Common myeloid progenitor, CD34-positive (primary cell): ENCODE data around the gene SUN3.
"Not testable (repeated sequence)": the region's sequence is repeated elsewhere in the genome, so short reads cannot be mapped to it uniquely, and the experiment has no call there.

Source experiments
- CTCF ChIA-PET: fragments of 350-600 bp; sonication (Branson Sonifier 250); formaldehyde crosslinking; loops from one replicate; lab custom pipeline; 2021; ENCODE audit warnings: antibody characterized with exemption; lab: Charles Lee
- POLR2A ChIA-PET: fragments of 350-600 bp; sonication (Branson Sonifier 250); formaldehyde crosslinking; loops from one replicate; lab custom pipeline; 2021; ENCODE audit warnings: antibody characterized with exemption; lab: Charles Lee
- DNase-seq, 3 donors: peaks; one replicate each; pipeline versions ENCODE4 v3.0.0 to v3.0.0-alpha.2; 2013
- H3K27ac ChIP-seq, 2 experiments: 1 replicate in 1 of 2; 2 replicates in 1 of 2; pipeline ENCODE4 v1.7.0; 2013; ENCODE audit warnings: inconsistent platforms in 2 of 2, low read length in 2 of 2, mild to moderate bottlenecking in 2 of 2, low read depth in 1 of 2, moderate library complexity in 1 of 2; ENCODE audit not compliant: severe bottlenecking in 2 of 2, insufficient read depth in 1 of 2, poor library complexity in 1 of 2
- H3K27me3 ChIP-seq, 5 experiments: replicated peaks in 2 of 5; 1 replicate in 3 of 5; 2 replicates in 2 of 5; pipeline versions ENCODE4 v1.6.1 to v1.7.0; 2013; ENCODE audit warnings: low read length in 4 of 5, mild to moderate bottlenecking in 2 of 5, moderate library complexity in 2 of 5, inconsistent platforms in 1 of 5; ENCODE audit not compliant: insufficient read depth in 5 of 5, control insufficient read depth in 4 of 5
- H3K36me3 ChIP-seq, 4 experiments: 1 replicate in 2 of 4; 2 replicates in 2 of 4; pipeline versions ENCODE4 v1.6.1 to v1.7.0; 2013; ENCODE audit warnings: low read length in 3 of 4, control low read depth in 1 of 4, mild to moderate bottlenecking in 1 of 4; ENCODE audit not compliant: control insufficient read depth in 4 of 4, insufficient read depth in 4 of 4
- H3K4me1 ChIP-seq, 4 experiments: 1 replicate in 3 of 4; 2 replicates in 1 of 4; pipeline versions ENCODE4 v1.6.1 to v1.7.1; 2013; ENCODE audit warnings: low read length in 3 of 4, mild to moderate bottlenecking in 3 of 4, control low read depth in 1 of 4, inconsistent platforms in 1 of 4, moderate library complexity in 1 of 4; ENCODE audit not compliant: control insufficient read depth in 4 of 4, insufficient read depth in 4 of 4; ENCODE audit errors: control extremely low read depth in 1 of 4
- H3K4me3 ChIP-seq, 7 experiments: 1 replicate in 4 of 7; 2 replicates in 3 of 7; pipeline versions ENCODE4 v1.5.1 to v1.7.0; 2013; ENCODE audit warnings: mild to moderate bottlenecking in 7 of 7, low read length in 6 of 7, moderate library complexity in 6 of 7, inconsistent platforms in 2 of 7, low read depth in 2 of 7, control low read depth in 1 of 7; ENCODE audit not compliant: insufficient read depth in 4 of 7, control insufficient read depth in 1 of 7; ENCODE audit errors: extremely low read depth in 1 of 7
- H3K9me3 ChIP-seq, 5 experiments: 1 replicate in 4 of 5; 2 replicates in 1 of 5; pipeline versions ENCODE4 v1.6.1 to v1.7.1; 2013; ENCODE audit warnings: low read length in 4 of 5, mild to moderate bottlenecking in 2 of 5, inconsistent platforms in 1 of 5, low read depth in 1 of 5, moderate library complexity in 1 of 5; ENCODE audit not compliant: control insufficient read depth in 4 of 5, insufficient read depth in 2 of 5; ENCODE audit errors: control extremely low read depth in 1 of 5
- WGBS: methylation state at CpG from one replicate; pipeline ENCODE4 v1.1.5; 2013; ENCODE audit not compliant: insufficient coverage; 5-methylcytosine and 5-hydroxymethylcytosine counted together

The SUN3 gene

DNA sequence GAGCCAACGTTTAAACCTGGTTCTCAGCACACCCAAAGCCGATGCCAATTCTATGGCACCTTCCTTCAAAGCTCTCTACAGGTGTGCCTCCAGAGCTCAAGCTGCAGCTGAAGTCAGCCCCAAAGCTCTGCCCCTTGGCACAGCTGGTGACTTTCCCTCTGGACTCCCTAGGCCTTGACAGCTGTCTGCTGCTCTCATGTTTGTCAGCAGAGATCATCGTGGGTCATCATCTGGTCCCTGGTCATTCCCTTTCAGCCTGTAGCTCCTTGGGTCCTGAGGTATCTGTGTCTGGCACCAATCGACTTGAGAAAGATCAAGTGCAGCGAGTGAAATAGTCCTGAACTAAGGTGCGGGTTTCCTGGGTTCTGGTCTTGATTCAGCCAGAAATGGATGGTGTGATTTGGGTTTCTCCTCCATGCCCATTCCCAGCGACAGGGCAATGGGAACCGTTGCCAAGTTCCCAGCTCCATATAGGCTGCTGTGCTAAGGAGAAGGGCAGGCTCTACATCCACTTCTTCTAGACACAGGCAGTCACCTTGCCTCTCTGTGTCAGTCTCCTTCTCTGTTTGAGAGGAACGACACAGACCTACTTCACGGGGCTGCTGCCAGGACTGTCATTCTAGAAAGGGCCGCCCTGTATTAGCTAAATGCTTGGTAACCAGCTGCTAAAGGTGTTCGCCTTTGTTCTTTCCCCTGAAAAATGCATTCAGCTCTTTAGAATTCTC, 84.2 kb downstream of the SUN3 start:
- H3K4me1 ChIP-seq, result no peaks in the 10 kb centered on the region
- POLR2A ChIA-PET, result no interaction called here
- 91% methylated on average over 12 of the region's 12 CpGs for WGBS

DNA sequence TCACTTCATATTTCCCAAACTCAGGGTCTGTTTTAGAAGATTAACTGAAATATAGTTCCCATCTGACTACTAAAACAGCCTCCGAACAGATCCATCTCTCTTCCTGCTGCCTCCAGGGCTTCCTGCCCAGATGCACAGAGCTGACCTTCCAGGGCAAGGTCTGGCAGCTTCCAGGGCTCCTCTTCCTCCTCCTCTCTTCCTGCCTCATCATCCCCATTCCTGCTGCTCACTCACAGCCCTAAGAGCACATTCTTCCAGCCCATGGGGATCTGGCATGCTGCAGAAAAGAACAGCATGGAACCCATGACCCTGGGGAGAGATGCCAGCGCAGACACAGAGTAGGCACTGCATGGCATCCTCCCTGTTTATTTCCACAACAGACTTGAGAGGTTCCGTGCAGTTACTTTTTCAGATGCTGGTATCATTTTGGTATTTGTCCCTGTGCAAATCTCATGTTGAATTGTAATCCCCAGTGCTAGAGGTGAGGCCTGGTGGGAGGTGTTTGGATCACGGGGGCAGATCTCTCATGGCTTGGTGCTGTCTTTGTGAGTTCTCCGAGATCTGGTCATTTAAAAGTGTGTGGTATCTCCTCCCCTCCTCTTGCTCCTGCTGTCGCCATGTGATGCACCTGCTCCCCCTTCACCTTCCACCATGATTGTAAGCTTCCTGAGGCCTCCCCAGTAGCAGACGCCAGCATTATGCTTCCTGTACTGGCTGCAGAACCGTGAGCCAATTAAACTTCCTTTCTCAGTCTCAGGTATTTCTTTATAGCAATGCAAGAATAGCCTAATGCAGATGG, 85.0 kb downstream of the SUN3 start:
- no peak overlapping the region for H3K27ac ChIP-seq
- CTCF ChIA-PET, result interaction anchor here (0.7 to 10.2 kb wide), 23 partner anchors 9 to 678 kb away, joined by 3 to 116 read pairs (median 5); no protein-coding TSS in a partner anchor
- H3K4me3 ChIP-seq, result no peak overlapping the region
- 90% methylated on average over 6 of the region's 8 CpGs for WGBS
- POLR2A ChIA-PET, result no interaction called here
- no peaks in the 10 kb centered on the region for H3K4me1 ChIP-seq
- no peaks in the 10 kb centered on the region for H3K36me3 ChIP-seq
- H3K27me3 ChIP-seq, result no peaks in the 10 kb centered on the region
- no peaks in the 10 kb centered on the region for H3K9me3 ChIP-seq
- no peak for DNase-seq

More for the DNA sequence above, 84.2 kb downstream of the SUN3 start:
- no peak overlapping the region for H3K27ac ChIP-seq
- no peaks in the 10 kb centered on the region for H3K36me3 ChIP-seq
- H3K9me3 ChIP-seq, result no peaks in the 10 kb centered on the region
- DNase-seq, result no peak
- no peaks in the 10 kb centered on the region for H3K27me3 ChIP-seq
- H3K4me3 ChIP-seq, result no peak overlapping the region
- CTCF ChIA-PET, result interaction anchor here (0.6 to 10.2 kb wide), 34 partner anchors 9 to 931 kb away, joined by 3 to 116 read pairs (median 4); no protein-coding TSS in a partner anchor

DNA sequence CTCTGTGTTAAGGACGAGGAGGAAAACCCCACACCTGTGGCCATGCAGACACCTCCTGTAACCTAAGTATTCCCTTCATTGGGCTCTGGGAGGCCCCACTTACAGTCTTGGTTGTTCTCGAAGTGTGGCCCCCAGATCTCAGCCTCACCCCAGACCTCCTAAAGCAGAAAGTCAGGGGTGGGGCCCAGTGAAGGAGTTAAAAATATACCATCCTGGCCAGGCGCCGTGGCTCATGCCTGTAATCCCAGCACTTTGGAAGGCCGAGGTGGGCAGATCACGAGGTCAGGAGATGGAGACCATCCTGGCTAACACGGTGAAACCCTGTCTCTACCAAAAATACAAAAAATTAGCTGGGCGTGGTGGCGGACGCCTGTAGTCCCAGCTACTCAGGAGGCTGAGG, 86.3 kb downstream of the SUN3 start:
- H3K4me3 ChIP-seq, H3K9me3 ChIP-seq, H3K36me3 ChIP-seq, H3K4me1 ChIP-seq, H3K27me3 ChIP-seq, DNase-seq, H3K27ac ChIP-seq, POLR2A ChIA-PET: not testable (repeated sequence)
- CTCF ChIA-PET, result interaction anchor here (1.7 to 10.2 kb wide), 2 partner anchors 164 to 547 kb away, joined by 3 to 116 read pairs; no protein-coding TSS in a partner anchor
- WGBS, result 98% methylated on average over 6 of the region's 10 CpGs

DNA sequence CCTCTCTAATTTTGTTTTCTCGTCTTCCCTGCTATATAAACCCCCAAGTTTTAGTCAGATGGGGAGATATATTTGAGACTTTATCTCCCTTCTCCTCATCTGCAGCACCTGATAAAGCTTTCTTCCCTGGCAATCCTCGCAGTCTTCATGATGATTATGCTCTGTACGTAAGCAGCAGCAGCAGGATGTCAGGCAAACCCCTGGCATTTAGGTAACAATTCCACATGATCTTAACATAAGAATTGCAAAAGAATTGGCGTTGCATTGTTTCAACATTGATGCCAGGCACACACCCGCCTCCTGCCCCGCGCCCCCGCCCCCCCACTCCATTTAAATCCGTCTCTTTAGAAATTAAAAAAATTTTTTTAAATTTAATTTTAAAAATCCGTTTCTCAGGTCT, 86.8 kb downstream of the SUN3 start:
- Histone ChIP-seq H3K9me3 (no peaks in the 10 kb centered on the region), H3K27me3 (no peaks in the 10 kb centered on the region), H3K4me3 (no peak overlapping the region), H3K36me3 (no peaks in the 10 kb centered on the region), H3K27ac (no peak overlapping the region), H3K4me1 (no peaks in the 10 kb centered on the region)
- no peak for DNase-seq
- WGBS, result 100% methylated on average over 2 of the region's 10 CpGs
- ChIA-PET CTCF (interaction anchor here (0.6 to 1.6 kb wide), 3 partner anchors 11 to 245 kb away, joined by 4 read pairs; no protein-coding TSS in a partner anchor), POLR2A (no interaction called here)

DNA sequence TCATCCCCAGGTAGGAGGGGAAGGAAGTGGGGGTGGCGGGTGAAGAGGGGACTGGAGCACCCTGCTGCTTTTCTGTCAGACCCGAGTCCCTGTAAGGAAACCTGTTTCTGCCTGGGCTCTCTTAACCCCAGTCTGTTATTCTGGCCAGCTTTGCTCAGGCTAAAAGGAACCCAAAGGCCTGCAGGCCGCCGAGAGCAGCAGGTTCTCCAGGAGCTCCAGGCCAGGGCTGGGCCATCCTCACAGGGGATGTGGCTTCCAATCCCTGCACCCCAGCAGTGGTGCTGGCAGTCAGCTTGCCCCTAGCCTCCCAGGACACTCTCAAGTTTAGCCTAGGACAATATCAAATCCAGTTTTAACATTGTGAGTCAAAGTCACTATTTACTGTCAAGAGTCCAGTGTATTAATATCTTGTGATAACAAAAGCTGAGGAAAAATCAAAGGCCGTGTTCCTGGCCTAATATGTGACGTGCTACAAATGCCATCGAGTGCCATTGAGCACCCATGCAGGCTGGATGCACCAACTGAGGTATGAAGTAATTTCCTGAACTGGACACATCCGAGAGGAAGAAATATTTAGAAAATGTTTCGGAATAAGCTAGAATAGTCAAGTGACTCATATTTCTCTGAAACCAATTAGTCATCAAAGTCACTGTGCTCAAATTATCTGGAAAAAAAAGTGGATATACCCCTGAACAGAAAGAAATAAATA, 87.6 kb downstream of the SUN3 start:
- 89% methylated on average over 6 of the region's 9 CpGs for WGBS
- H3K4me3 ChIP-seq, result no peak overlapping the region
- H3K9me3 ChIP-seq, result no peaks in the 10 kb centered on the region
- no peaks in the 10 kb centered on the region for H3K36me3 ChIP-seq
- H3K4me1 ChIP-seq, result no peaks in the 10 kb centered on the region
- no peak overlapping the region for H3K27ac ChIP-seq
- no peaks in the 10 kb centered on the region for H3K27me3 ChIP-seq
- DNase-seq, result no peak
- CTCF ChIA-PET, result interaction anchor here (0.5 to 4.7 kb wide), 5 partner anchors 10 to 675 kb away, joined by 3 to 20 read pairs (median 4); no protein-coding TSS in a partner anchor
- POLR2A ChIA-PET, result interaction anchor here (0.6 kb wide), 1 partner anchor 173 kb away, joined by 3 read pairs; no protein-coding TSS in a partner anchor

DNA sequence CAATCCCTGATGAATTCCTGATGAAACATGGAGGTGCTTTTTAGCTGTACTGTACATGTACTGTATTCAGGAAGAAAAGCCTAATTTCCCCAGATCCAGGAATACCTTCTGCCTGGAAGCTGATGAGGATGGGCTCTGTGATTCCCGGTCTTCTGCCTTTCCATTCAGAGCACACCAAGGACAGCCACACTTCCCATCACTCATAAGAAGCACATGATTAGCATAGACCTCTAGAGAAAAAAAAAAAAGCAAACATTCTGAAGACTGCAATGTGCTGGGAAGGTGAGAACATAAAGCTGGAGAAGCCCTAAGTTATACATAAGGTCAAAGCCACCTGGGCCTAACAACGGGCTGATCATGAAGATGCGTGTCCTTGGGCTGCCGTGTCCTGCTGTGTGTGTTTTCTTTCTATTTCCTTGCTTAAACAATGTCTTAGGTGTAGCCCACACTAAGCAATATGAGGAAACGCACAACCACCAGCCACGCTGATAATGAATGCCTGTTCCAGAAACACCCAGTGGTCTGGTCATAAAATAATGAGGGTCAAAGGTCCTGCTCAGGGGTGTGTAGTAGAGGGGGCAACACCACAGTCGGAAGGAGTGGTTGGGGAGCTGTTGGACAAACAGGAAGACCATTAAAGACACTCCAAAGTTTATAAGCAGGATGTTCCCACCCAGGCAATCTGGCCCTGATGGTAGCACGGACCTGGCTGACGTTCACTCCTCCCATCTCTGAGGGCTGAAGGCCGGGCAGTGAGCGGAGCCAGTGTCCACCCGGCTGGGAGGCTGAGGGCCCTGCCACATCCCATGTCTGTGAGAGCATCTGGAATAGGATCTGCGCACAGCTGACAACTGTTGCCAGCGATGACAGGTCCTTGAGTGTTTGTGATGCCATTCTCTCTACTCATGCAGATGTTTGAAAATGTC, 88.6 kb downstream of the SUN3 start:
- no peaks in the 10 kb centered on the region for H3K27me3 ChIP-seq
- no peaks in the 10 kb centered on the region for H3K4me1 ChIP-seq
- POLR2A ChIA-PET, result no interaction called here

More for the DNA sequence above, 88.6 kb downstream of the SUN3 start:
- CTCF ChIA-PET, result interaction anchor here (0.5 to 4.7 kb wide), 6 partner anchors 9 to 674 kb away, joined by 3 to 20 read pairs (median 4); no protein-coding TSS in a partner anchor
- no peak for DNase-seq
- H3K4me3 ChIP-seq, result no peak overlapping the region
- no peaks in the 10 kb centered on the region for H3K9me3 ChIP-seq
- H3K36me3 ChIP-seq, result no peaks in the 10 kb centered on the region
- 96% methylated on average over 10 of the region's 14 CpGs for WGBS
- H3K27ac ChIP-seq, result no peak overlapping the region
